NT2/D1 (cell line): ENCODE measurements around the gene MERTK.
A peak's percentile ranks its signal among the peaks of the same experiment; 100 is the strongest.

Experiments
- DNase-seq: peaks from one replicate; pipeline ENCODE4 v3.0.0-alpha.2; 2011; ENCODE audit warnings: low read depth, low spot score
- H3K27me3 ChIP-seq: 2 replicates; pipeline ENCODE4 v1.6.0; 2011; ENCODE audit warnings: mild to moderate bottlenecking; ENCODE audit not compliant: insufficient read length, insufficient read depth
- H3K36me3 ChIP-seq: 2 replicates; pipeline ENCODE4 v1.6.1; 2011; ENCODE audit warnings: mild to moderate bottlenecking, low read length, mixed read lengths; ENCODE audit not compliant: insufficient read depth, insufficient read length
- H3K4me1 ChIP-seq: 2 replicates; pipeline ENCODE4 v1.5.1; 2011; ENCODE audit not compliant: insufficient read depth, insufficient read length
- H3K4me3 ChIP-seq: 2 replicates; pipeline ENCODE4 v1.5.1; 2011; ENCODE audit warnings: low read depth; ENCODE audit not compliant: insufficient read length
- H3K9ac ChIP-seq: 2 replicates; pipeline ENCODE4 v1.6.0; 2011; ENCODE audit warnings: low read depth; ENCODE audit not compliant: insufficient read length
- H3K9me3 ChIP-seq: 2 replicates; pipeline ENCODE4 v1.5.1; 2011; ENCODE audit warnings: mild to moderate bottlenecking, low read length; ENCODE audit not compliant: insufficient read depth
- SUZ12 ChIP-seq: IDR thresholded peaks from 2 replicates; pipeline ENCODE4 v1.6.1; 2011; ENCODE audit not compliant: insufficient read length, insufficient read depth; ENCODE audit errors: extremely low read depth
- YY1 ChIP-seq: IDR thresholded peaks from 2 replicates; pipeline ENCODE4 v1.6.1; 2011; ENCODE audit not compliant: insufficient read length, insufficient read depth
- ZNF274 ChIP-seq: IDR thresholded peaks from 2 replicates; pipeline ENCODE4 v1.6.1; 2011; ENCODE audit warnings: mild to moderate bottlenecking, low read depth, low read length

MERTK gene

DNA sequence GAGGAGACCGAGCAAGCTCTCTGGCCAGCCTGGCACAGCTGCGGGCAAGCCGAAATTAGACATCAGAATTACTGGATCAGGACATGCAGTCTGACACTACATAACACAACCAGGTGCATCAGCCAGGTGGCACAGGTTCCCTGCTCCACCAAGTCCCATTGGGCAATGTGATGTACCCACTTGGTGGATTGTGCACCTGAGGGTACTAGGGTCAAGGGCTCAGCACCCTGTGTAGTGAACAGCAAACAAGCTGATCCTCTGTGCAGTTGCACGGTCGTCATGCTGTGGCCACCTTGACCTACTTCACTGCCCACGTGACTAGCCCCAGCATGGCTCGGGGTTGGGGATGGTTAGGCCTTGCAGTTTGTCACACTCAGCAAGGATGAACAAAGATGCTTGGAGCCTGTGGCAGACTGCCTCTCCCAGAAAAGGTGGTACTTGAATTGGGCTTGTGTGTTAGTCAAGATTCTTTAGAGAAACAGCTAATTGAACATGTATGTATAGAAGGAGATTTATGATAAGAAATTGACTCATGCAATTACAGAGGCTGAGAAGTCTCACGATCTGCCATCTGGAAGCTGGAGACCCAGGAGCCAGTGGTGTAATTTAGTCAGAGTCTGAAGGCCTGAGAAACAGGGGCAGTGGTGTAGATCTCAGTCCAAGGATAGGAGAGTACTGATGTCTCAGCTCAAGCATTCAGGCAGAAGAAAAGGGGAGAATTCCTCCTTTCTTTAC lies 85.2 kb downstream of the MERTK start:
- Histone ChIP-seq H3K4me1 (no peaks in the 10 kb centered on the region), H3K9ac (no peak overlapping the region), H3K36me3 (peaks cover 14% of the 10 kb centered on the region), H3K9me3 (no peaks in the 10 kb centered on the region), H3K27me3 (no peaks in the 10 kb centered on the region), H3K4me3 (no peak overlapping the region)
- DNase-seq = no peak
- TF ChIP-seq ZNF274 = no peak
- no peak for TF ChIP-seq SUZ12
- TF ChIP-seq YY1 = no peak

DNA sequence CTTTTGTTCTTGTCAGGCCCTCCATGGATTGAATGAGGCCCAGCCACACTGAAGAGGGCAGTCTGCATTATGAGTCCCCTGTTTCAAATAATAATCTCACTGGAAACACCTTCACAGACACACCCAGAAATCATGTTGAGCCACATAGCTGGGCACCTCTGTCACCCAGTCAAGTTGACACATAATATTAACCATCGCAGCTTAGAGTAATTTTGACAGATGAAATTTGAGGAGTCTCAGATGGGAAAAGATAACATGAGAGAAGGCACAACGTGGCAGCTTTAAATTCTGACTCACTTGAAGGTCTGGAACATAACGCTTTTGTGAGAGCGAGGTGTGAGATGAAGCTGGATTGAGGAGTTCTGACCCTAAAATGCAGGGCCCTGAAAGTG lies 85.8 kb downstream of the MERTK start:
- Histone ChIP-seq H3K4me3 (no peak overlapping the region), H3K36me3 (peaks cover 14% of the 10 kb centered on the region), H3K9ac (no peak overlapping the region), H3K27me3 (no peaks in the 10 kb centered on the region), H3K4me1 (no peaks in the 10 kb centered on the region), H3K9me3 (no peaks in the 10 kb centered on the region)
- TF ChIP-seq YY1 (no peak), ZNF274 (no peak), SUZ12 (no peak)
- no peak for DNase-seq

DNA sequence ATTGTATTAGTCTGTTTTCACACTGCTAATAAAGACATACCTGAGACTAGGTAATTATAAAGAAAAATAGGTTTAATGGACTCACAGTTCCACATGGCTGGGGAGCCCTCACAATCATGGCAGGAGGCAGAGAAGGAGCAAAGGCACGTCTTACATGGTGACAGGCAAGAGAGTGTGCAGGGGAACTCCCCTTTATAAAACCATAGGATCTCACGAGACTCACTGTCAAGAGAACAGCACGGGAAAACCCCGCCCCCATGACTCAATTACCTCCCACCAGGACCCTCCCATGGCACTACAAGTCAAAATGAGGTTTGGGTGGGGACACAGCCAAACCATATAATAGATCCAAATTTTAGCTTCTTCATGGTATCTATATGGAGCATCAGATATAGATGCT lies 87.1 kb downstream of the MERTK start:
- no peaks in the 10 kb centered on the region for H3K4me1 ChIP-seq
- no peak for DNase-seq
- no peak for TF ChIP-seq ZNF274
- no peak for TF ChIP-seq SUZ12
- no peak for TF ChIP-seq YY1
- peaks cover 14% of the 10 kb centered on the region for H3K36me3 ChIP-seq
- H3K27me3 ChIP-seq = no peaks in the 10 kb centered on the region
- H3K4me3 ChIP-seq = no peak overlapping the region
- no peaks in the 10 kb centered on the region for H3K9me3 ChIP-seq
- H3K9ac ChIP-seq = no peak overlapping the region

DNA sequence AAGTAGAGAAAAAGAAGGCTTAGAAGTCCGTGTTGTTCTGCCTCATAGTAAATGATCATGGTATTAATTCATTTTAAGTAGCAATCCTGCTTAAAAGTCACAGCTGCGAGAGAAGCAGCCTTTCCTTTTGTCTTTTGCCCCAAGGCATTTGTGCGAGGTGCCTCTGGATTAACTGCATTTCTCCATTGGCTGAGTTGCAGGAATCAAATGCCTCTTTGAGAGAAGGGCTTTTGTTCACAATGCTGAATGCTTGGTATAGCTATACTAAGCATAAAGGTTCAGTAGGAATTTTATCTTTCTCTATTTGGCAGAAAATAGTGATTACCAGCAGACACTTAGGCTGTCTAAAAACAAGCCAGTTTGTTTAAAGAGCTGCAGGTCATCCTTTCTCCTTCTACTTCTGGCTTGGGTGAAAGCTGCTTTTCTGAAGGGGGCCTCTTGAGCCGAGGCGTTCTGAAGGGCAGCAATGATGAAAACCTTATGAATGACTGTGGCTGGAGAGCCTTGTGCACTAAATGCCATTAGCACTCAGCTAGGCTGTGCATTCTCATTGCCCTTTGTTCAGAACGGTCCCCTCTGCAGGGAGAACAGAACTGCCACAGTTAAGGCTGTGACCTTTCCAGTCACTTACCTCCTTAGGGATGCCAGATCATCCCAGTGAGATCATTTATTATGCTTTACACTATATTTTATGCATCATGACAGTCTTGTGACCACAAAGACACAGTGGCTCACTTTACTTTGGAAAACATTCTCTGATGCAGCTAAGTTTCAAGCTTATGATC lies 87.9 kb downstream of the MERTK start:
- DNase-seq = peak; percentile 36
- no peak overlapping the region for H3K4me3 ChIP-seq

DNA sequence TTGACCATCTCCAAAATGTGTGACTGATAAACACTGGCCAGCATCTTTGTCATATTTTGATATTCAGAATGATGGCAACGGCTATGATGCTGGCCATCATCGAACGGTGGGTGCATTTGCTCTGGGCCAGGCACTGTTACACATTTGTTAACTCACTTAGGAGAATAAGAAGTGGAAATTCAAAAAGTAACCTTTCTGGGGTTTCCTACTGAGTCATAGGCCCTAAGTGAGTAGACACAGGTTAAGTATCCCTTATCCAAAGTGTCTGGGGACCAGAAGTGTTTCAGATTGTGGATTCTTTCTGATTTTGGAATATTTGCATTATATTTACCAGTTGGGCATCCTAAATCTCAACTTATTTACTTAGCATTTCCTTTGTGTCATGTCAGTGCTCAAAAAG lies 92.0 kb downstream of the MERTK start:
- no peak overlapping the region for H3K9ac ChIP-seq
- TF ChIP-seq YY1 = no peak
- no peak for TF ChIP-seq ZNF274
- no peak for TF ChIP-seq SUZ12
- no peaks in the 10 kb centered on the region for H3K4me1 ChIP-seq
- H3K36me3 ChIP-seq = peaks cover 10% of the 10 kb centered on the region
- no peak overlapping the region for H3K4me3 ChIP-seq
- no peak for DNase-seq
- H3K27me3 ChIP-seq = no peaks in the 10 kb centered on the region
- no peaks in the 10 kb centered on the region for H3K9me3 ChIP-seq

More for the DNA sequence above, 87.9 kb downstream of the MERTK start:
- Histone ChIP-seq H3K36me3 (peaks cover 14% of the 10 kb centered on the region), H3K27me3 (no peaks in the 10 kb centered on the region), H3K4me1 (no peaks in the 10 kb centered on the region), H3K9me3 (no peaks in the 10 kb centered on the region), H3K9ac (no peak overlapping the region)
- TF ChIP-seq YY1 (no peak), SUZ12 (no peak), ZNF274 (no peak)

DNA sequence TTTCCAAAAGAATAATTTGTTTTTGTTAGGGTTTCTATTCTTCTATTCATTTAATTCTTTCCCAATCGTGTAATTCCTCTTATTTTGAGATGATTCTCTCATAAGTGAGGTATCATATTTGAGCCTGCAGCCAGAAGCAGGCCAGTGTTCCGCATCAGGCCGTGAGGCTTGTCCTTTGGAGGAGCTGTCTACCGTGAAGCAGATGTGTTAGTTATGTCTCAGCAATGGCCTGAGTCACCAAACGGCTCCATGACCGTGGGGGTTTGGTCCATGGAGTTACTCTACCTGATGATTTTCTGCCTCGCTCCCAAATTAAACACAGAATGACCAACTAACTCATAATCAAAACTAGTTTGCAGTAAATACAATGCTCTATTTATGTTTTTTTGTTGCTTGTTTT lies 92.4 kb downstream of the MERTK start:
- no peaks in the 10 kb centered on the region for H3K27me3 ChIP-seq
- H3K4me3 ChIP-seq = no peak overlapping the region

DNA sequence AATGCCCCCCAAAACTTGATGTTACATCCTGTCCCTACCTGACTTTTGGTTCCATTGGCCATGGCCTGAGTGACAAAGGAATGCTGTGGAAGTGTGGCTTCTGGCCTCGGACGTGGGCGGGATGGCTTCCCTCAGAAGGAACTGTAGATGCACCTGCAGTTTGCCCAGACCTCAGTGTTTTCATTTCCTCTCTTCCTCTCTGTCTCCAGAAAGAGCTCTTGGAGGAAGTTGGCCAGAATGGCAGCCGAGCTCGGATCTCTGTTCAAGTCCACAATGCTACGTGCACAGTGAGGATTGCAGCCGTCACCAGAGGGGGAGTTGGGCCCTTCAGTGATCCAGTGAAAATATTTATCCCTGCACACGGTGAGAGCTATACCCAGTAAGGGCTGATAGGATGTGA lies 95.6 kb downstream of the MERTK start:
- TF ChIP-seq ZNF274 = no peak
- TF ChIP-seq YY1 = no peak
- TF ChIP-seq SUZ12 = no peak
- Histone ChIP-seq H3K4me1 (no peaks in the 10 kb centered on the region), H3K4me3 (no peak overlapping the region), H3K36me3 (peaks cover 20% of the 10 kb centered on the region), H3K27me3 (no peaks in the 10 kb centered on the region), H3K9me3 (no peaks in the 10 kb centered on the region), H3K9ac (no peak overlapping the region)
- no peak for DNase-seq

More for the DNA sequence above, 92.4 kb downstream of the MERTK start:
- Histone ChIP-seq H3K36me3 (peaks cover 10% of the 10 kb centered on the region), H3K9ac (no peak overlapping the region), H3K4me1 (no peaks in the 10 kb centered on the region), H3K9me3 (no peaks in the 10 kb centered on the region)
- no peak for DNase-seq
- TF ChIP-seq YY1 (no peak), SUZ12 (no peak), ZNF274 (no peak)
